Measurements from ENCODE around the gene RAB11FIP3.
"Not testable (repeated sequence)": the region's sequence is repeated elsewhere in the genome, so short reads cannot be mapped to it uniquely, and the experiment has no call there.

Gene RAB11FIP3

DNA sequence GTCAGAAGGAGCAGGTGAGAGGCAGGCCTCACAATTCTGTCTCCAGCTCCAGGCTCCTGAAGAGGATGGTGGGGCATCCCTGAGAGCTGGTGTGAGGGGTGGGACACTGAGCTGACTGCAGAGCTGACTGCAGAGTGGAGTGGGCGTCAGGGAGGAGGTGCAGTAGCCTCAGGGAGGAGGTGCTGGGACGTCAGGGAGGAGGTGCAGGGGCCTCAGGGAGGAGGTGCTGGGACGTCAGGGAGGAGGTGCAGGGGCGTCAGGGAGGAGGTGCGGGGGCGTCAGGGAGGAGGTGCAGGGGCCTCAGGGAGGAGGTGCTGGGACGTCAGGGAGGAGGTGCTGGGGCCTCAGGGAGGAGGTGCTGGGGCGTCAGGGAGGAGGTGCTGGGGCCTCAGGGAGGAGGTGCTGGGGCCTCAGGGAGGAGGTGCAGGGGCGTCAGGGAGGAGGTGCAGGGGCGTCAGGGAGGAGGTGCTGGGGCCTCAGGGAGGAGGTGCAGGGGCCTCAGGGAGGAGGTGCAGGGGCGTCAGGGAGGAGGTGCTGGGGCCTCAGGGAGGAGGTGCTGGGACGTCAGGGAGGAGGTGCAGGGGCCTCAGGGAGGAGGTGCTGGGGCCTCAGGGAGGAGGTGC is 41.9 kb downstream of the RAB11FIP3 start:
- not testable (repeated sequence) for DNase-seq

DNA sequence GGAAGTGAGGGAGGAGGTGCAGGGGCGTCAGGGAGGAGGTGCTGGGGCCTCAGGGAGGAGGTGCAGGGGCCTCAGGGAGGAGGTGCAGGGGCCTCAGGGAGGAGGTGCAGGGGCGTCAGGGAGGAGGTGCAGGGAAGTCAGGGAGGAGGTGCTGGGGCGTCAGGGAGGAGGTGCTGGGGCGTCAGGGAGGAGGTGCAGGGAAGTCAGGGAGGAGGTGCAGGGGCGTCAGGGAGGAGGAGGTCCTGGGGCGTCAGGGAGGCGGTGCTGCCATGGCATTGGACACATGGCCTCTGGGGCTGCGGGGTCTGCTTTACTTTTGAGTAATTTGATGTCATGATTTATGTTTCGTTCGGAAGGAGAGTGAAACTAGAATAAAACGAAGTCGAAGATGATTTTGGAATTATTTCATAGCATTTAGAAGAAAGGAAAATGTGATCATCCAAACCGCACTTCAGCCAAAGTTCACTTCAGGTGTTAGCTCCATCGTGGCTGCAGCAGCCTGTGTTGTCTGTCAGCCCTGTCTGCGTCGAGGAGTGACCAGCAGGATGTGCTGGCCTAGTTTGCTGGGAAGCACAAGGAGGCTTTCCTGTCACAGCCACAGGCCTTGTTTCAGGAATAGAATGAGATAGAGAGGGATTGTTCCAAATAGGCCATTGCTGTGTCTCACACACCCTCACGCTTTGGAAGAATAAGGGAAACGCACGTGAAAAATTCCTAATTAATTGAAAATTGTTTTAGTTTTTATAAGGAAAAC is 42.8 kb downstream of the RAB11FIP3 start:
- no peak for DNase-seq

DNA sequence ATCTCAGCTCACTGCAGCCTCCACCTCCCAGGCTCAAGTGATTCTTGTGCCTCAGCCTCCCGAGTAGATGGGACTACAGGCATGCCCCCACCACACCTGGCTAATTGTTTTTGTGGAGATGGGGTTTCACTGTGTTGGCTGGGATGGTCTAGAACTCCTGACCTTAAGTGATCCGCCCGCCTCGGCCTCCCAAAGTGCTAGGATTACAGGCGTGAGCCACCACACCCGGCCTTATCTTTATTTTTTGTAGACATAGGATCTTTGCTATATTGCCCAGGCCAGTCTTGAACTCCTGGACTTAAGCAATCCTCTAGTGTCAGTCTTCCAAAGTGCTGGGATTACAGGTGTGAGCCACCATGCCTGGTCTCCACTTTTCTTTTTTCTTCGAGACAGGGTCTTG is 44.0 kb downstream of the RAB11FIP3 start:
- not testable (repeated sequence) for DNase-seq

DNA sequence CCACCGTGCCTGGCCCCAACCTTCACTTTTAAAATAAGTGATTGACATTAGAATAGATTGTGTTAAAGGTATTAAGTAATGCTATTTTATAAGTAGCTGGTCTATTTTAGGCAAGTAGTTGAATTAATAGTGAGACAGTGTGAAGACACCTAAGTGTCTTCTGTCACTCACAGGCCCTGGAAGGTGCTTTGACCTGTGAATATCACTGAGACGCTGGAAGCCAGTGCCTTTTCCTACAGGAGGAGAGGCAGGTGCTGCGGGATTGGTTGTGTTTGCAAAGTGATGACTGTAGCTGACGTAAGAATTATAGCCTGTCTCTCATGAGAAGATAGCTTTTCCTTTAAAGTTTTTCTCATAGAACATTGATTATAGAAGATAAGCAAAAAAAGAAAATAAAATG is 45.0 kb downstream of the RAB11FIP3 start:
- no peak for DNase-seq

DNA sequence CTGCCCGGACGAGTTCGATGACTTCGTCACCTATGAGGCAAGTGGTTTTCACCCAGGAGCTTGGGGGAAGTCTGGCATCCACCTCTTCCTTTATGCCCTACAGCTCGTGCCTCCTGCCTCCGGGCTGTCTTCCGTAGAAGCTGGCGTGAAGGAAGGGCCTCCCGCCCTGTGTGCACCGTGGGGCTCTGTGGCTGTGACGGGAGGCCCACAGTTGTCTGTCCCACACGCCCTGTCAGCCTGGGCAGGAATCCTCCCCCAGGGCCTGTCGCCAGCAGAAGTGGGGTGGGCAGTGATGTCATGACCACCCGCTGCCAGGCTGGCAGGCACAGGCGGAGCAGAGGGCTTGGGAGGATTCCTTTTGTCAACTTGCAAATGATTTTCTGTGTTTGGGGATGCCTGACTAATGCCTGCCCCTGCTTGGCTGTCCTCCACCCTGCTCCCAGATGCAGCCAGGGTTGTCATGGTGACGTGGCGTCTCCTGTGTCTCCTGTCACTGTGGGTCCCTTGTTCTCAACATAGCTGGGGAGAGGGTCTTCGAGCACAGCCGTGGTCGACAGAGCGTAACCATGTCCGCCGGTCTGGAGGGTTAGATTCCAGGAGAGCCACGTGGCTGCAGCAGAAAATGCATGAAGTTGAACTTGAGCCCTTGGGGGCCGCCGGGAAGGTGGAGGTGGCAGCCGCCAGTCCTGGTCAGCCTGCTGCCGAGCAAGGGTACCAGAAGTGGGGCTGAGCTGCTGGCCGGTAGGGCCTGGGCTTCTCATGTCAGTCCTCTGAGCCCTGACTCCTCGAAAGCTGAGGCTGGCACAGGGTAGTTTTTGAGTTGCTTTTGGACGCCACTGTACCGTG is 46.1 kb downstream of the RAB11FIP3 start:
- no peak for DNase-seq

DNA sequence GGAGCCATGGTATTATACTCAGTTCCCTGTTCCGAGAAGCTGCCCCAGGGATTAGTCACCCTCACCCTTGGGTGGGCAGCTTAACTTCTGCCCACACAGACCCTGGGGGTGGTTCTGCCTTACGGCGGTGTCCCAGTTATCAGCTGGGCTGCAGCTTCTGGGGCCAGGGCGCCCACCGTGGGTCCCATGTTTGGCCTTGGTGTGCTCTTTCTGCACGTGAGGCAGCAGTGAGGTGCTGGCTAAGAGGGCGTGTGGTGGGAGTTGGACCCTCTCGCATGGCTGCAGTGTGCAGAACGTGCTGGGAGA is 46.7 kb downstream of the RAB11FIP3 start:
- no peak for DNase-seq

DNA sequence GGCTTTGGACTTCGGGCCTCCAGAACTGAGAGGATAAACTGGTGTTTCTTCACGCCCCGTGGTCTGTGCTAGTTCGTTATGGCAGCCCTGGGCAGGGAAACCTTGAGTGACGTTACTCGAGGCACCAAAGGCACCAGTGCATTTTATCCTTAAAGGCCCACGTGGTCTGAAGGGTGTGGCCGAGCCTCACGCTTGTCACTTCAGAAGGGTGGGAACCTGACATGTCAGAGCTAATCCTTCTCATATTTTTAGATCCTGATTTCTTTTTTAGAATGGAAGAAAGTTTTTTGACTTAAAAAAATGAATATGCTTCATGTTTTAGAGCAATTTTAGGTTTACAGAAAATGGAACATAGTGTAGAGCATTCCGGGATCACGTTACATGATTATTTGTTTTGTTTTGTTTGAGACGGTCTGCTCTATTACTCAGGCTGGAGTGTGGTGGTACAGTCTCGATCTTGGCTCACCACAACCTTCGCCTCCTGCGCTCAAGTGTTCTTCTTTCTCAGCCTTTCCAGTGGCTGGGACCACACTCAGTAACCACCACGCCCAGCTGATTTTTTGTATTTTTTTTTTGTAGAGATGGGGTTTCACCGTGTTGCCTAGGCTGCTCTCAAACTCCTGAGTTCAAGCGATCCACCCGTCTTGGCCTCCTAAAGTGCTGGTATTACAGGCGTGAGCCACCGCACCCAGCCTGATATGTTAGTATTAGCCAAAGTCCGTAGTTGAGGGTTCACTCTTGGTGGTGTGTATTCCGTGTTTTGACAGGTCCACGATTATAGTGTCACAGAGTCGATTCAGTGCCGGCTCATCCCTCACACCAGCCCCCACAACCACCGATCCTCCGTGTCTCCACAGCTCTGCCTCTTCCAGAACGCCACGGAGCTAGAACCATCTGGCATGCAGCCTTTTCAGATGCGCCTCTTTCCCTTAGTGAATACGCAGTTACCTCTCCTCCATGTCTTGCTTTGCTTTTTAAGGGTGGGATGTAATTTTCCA is 47.9 kb downstream of the RAB11FIP3 start:
- no peak for DNase-seq

DNA sequence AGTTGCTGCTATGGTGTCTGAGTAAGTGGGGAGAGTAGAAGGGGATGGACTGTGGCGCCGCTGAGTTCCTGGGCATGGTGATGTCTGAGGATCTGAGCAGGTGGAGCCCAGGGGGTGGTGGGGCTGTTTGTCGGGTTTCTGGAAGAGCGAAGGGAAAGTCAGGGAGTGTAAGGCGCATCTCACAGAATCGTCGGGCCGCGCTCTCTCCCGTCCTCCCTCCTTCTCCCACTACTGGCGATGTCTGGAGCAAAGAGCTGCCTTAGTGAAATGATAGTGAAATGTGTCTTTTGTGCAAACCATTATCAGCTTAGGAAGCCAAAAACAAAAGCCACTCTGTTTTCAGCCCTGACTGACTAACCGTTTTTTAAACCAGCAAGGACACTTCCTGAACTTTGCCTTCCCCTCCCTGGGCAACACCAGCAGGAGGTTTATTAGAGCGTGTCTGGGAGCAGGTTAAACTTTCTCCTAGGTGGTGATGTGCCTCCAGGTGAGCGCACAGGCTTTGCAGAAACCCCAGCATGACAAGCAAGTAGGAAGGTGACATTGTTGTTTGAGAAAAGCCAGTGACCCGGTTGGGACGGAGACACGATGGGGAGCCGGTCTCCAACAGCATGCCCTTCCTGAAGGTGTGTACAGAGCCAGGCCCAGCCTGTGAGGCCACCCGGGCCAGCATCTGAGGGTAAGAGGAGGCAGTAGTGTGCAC is 49.1 kb downstream of the RAB11FIP3 start:
- no peak for DNase-seq

DNA sequence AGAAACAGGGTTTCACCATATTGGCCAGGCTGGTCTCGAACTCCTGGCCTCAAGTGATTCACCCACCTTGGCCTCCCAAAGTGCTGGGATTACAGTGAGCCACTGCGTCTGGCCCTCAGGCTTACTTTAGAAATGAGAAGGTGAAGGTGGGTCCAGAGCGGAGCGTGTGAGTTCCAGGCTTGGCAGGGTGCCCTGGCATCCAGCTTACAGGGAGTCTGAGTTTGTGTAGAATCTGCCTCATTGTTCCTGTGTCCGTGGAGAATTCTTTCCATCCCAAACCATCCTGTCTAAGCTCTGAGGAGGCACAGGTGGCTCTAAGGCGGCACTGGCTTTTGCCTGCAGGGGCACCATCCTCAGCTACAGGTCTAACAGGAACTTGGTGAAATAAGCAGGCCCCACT is 50.6 kb downstream of the RAB11FIP3 start:
- no peak for DNase-seq

DNA sequence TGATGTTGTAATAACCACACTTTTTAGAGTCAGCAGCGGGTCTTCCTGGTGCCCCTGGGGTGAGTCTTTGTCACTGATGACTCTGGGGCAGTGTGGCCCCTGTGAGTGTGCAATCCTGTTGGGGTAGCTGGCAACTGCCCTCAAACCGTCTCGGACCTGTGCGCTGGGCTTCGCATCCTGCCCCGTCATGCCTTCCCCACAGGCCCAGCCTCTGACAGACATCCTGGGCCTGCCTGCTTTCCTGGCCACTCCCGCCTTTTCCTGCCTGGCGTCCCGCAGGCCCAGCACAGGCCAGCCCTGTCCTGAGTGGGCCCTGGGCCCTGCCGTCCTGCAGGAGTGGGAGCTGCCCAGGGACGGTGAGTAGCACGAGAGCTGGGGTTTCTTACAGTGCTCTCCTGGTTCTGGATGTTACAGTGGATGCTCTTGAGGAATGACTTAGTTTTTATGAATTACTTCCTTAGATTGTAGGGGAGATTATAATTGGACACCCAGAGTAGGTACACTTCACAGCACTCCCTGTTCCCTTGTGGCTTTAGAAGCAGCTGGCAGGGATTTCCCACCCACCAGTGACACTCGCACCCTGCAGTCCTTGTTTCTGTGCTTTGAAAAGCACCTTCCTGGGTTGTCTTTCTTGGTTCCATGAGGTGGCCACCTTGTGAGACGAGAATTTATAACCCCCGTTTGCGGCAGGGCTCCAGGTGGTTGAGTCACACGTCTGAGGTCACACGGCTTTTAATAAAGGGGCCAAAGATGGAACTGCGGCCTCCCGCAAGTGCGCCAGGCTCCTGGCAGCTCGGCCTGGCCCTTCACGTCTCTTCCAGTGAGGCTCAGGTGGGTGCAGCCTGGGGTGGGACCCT is 52.1 kb downstream of the RAB11FIP3 start:
- no peak for DNase-seq

DNA sequence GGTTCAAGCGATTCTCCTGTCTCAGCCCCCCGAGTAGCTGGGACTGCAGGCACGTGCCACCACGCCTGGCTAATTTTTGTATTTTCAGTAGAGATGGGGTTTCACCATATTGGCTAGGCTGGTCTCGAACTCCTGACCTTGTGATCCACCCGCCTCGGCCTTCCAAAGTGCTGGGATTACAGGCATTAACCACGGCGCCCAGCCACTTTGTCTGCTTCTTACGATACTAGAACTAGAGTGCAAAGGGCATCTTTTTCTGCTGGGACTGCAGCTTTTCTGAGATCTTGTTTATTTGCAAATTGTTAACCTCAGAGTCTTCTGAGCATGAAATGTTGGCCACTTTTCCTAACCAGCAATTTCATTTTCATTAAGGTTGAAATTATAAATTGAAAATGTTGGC is 52.8 kb downstream of the RAB11FIP3 start:
- not testable (repeated sequence) for DNase-seq

DNA sequence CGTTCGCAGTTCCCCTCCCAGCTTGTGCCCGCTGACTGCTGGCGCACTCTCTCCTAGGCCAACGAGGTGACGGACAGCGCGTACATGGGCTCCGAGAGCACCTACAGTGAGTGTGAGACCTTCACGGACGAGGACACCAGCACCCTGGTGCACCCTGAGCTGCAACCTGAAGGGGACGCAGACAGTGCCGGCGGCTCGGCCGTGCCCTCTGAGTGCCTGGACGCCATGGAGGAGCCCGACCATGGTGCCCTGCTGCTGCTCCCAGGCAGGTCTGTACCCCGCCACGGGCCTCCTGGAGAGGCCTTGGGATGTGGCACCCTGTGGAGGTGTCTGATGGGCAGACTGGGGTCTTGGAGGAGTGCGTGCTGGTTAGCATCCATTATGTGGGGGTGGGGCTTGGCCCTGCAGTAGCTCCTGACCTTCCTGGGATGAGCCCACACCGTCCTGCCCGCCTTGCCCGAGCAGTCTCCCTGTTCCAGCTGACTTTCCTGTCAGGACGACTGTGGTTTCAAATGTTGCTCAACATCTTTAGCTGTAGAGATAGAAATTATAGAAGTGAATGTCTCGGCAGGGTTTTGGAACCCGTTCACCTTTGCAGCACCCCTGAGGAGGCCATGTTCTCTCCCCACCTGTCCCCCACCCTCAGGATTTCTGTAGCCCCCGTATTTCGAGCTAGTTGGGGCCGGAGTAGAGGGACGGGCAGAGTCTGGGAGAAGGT is 57.2 kb downstream of the RAB11FIP3 start:
- no peak for DNase-seq

DNA sequence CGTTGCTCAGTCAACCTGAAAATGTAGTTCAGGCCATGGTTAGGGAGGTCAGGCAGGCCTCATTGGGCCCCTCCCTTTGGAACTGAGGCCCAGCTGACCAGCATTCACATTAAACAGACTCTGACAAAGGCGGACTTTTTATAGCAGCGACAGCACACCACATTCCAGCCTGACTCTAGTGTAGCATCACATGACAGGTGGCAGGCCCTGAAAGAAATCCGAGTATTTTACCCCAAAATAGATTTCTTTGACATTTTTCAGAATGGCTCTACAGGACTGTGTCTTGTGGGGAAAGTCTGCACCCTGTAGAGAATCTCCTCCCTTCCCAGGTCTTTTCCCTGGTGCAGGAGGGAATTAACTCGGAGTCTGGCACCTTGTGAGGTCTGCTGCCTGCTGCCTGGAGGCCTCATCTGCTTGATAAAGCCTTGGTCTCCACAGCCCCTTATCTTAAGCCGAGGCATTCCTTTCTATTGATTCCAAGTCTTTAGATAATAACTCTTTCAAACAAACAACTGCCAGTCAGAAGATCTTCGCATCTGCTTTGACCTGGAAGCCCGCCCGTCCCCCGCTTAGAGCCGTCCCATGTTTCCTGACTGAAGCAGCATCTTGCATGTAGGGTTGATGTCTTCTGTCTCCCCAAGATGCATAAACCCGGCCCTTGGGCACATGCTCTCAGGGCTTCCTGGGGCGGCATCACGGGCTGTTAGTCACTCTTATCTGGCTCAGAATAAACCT is 58.1 kb downstream of the RAB11FIP3 start:
- no peak for DNase-seq

DNA sequence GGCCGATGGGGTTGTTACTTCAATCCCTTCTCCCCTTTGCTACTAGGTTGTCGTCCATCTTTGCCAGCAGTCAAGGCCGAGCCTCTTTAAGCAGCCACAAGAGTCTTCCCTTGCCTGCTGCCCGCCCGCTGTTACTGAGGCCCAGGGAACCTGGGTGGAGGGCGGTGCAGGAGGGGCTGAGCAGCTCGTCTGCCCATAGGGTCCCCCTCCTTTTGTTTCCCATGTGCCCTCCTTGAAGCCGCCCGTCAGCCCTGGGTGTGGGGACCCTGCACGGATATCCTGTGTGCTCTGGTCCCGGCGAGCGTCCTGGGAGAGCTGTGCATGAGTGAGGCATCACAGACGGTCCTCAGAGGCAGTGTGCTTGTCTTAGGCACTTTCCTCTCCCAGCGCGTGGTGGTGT is 64.2 kb downstream of the RAB11FIP3 start:
- no peak for DNase-seq

DNA sequence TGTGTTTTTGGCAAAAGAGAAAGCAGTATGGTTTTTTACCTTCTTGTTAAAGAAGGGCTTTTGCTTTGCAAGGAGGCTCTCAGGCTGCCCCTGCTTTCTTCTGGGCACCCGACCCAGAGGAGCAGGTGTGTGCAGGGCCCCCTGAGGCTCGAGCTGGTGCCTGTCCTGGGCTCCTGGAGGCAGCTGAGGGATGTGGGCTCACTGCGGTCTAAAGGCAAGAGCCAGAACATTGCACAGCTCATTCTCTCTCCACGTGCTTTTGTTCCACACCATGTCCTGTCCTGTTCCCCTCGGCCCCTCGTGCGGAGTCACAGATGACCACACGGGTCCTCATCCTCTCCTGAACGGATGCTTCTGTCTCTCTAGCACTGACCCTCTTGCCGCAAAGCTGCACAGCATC is 65.3 kb downstream of the RAB11FIP3 start:
- DNase-seq = no peak

DNA sequence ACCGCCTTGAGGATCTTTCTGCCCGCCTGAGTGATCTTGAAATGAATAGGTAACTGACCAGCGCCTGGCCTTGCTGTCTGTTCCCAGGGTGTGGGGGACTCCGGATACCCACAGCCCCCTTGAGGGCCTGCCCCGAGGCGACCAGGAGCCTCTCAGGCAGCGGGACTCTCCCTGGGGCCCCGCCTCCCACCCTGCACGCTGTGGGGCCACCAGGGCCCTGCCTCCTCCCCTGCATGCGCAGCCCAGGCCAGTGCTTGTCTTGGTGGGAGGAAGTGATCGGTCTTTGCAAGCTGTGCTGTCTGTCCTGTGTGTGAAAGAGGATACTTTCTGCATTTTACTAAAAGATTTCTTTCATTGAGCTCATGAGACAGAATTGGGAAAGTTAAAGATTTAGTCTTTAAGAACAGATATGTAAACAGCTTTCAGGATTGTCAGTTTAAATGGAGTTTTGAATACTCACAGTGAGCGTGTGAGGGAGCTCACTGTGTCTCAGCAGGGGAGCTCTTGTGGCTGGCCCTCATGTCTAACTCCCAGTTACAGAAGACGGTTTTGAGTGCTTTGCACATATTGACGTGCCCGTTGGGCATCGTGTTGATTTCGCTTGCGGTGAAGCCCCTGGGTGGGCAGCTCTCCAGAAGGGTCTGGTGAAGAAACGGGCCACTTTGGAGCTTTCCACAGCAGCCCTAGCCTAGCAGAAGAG is 65.9 kb downstream of the RAB11FIP3 start:
- no peak for DNase-seq

DNA sequence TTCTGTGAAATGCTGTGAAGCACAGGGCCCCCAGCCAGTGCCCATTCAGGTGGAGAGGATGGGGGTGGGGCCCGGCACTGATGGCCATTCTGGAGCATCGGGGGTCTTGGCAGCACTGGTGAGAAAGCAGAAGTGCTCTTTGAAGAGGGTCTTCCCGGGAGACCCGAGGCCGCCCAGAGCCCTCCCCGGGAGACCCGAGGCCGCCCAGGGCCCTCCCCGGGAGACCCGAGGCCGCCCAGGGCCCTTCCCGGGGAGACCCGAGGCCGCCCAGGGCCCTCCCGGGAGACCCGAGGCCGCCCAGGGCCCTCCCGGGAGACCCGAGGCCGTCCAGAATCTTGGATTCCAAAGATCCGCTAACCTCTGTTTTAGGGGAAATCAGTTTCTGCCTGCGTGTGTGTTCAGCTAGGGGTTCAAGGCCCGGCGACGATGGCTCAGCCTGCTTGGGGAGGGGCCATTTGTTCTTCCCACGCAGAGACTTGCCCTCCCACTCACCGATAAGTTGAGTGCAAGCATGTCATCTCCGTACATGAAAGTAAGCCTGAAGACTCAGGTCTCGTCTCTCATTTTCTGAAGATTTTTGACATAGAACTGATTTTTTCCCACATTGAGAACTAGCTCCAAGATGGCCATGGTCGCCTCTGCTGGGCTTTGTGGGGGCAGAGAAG is 66.9 kb downstream of the RAB11FIP3 start:
- no peak for DNase-seq

DNA sequence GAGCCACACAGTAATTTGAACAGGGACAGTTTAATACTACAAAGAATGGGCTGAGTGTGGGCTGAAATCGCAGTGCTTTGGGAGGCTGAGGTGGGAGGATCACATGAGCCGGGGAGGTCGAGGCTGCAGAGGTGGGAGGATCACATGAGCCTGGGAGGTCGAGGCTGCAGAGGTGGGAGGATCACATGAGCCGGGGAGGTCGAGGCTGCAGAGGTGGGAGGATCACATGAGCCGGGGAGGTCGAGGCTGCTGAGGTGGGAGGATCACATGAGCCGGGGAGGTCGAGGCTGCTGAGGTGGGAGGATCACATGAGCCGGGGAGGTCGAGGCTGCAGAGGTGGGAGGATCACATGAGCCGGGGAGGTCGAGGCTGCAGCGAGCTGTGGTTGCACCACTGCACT is 69.2 kb downstream of the RAB11FIP3 start:
- DNase-seq = not testable (repeated sequence)
